SK-N-MC (cell line): ENCODE results near the gene MLYCD.

Source experiments
- EZH2 ChIP-seq: fragments of 200-600 bp; sonication (generic); IDR thresholded peaks from one replicate; pipeline ENCODE4 v1.6.1; 2017; ENCODE audit warnings: antibody characterized with exemption
- POLR2AphosphoS5 ChIP-seq: IDR thresholded peaks from 2 replicates; pipeline ENCODE4 v1.6.1; 2012; ENCODE audit warnings: mild to moderate bottlenecking, low read depth, low read length, borderline replicate concordance

- TF ChIP-seq POLR2AphosphoS5 (no peak), EZH2 (no peak)
Measured at GRCh38 chr16:83968306-83968851, 69.5 kb downstream of the MLYCD start.
